Trophoblast cell (in vitro differentiated cells and primary cell): ENCODE measurements around the gene PKLR.

Experiments
- DNase-seq, 2 donors: peaks; one replicate each; pipeline ENCODE4 v3.0.0-alpha.2; 2016
- H2AFZ ChIP-seq: 2 replicates; pipeline ENCODE4 v1.6.1; 2013; ENCODE audit warnings: low read length, moderate library complexity, mild to moderate bottlenecking; ENCODE audit not compliant: insufficient read depth, poor library complexity
- H2AK5ac ChIP-seq: 2 replicates; pipeline ENCODE4 v1.6.1; 2013; ENCODE audit warnings: mild to moderate bottlenecking, low read length
- H2BK120ac ChIP-seq: 2 replicates; pipeline ENCODE4 v1.6.1; 2013; ENCODE audit warnings: low read length, mild to moderate bottlenecking, moderate library complexity; ENCODE audit not compliant: insufficient read depth, poor library complexity
- H2BK12ac ChIP-seq: 2 replicates; pipeline ENCODE4 v1.6.1; 2013; ENCODE audit warnings: mild to moderate bottlenecking, low read length, moderate library complexity
- H2BK5ac ChIP-seq: 2 replicates; pipeline ENCODE4 v1.6.1; 2013; ENCODE audit warnings: low read length, low read depth, moderate library complexity, mild to moderate bottlenecking; ENCODE audit not compliant: poor library complexity
- H3K14ac ChIP-seq: 2 replicates; pipeline ENCODE4 v1.6.1; 2013; ENCODE audit warnings: mild to moderate bottlenecking, low read length
- H3K18ac ChIP-seq: 2 replicates; pipeline ENCODE4 v1.6.1; 2013; ENCODE audit warnings: mild to moderate bottlenecking, low read length
- H3K23ac ChIP-seq: 2 replicates; pipeline ENCODE4 v1.6.1; 2013; ENCODE audit warnings: low read length
- H3K27ac ChIP-seq: 2 replicates; pipeline ENCODE4 v1.5.1; 2013; ENCODE audit warnings: low read depth, mild to moderate bottlenecking, inconsistent platforms, low read length, moderate library complexity
- H3K27me3 ChIP-seq: 2 replicates; pipeline ENCODE4 v1.6.1; 2013; ENCODE audit warnings: inconsistent platforms, mild to moderate bottlenecking, low read length, moderate library complexity; ENCODE audit not compliant: insufficient read depth
- H3K36me3 ChIP-seq, 2 experiments: 1 replicate in 1 of 2; 2 replicates in 1 of 2; pipeline ENCODE4 v1.6.1; 2013; ENCODE audit warnings: low read length in 2 of 2, mild to moderate bottlenecking in 2 of 2, moderate library complexity in 1 of 2; ENCODE audit not compliant: insufficient read depth in 2 of 2, control insufficient read depth in 1 of 2
- H3K4ac ChIP-seq: 2 replicates; pipeline ENCODE4 v1.6.1; 2013; ENCODE audit warnings: low read depth, mild to moderate bottlenecking, low read length, moderate library complexity
- H3K4me1 ChIP-seq, 2 experiments: 1 replicate in 1 of 2; 2 replicates in 1 of 2; pipeline ENCODE4 v1.6.1; 2013; ENCODE audit warnings: low read length in 2 of 2, mild to moderate bottlenecking in 2 of 2, moderate library complexity in 1 of 2; ENCODE audit not compliant: insufficient read depth in 2 of 2, control insufficient read depth in 1 of 2
- H3K4me2 ChIP-seq: 2 replicates; pipeline ENCODE4 v1.6.1; 2013; ENCODE audit warnings: inconsistent platforms, mild to moderate bottlenecking, low read length, moderate library complexity
- H3K4me3 ChIP-seq: 2 replicates; pipeline ENCODE4 v1.5.1; 2013; ENCODE audit warnings: mild to moderate bottlenecking, low read depth, low read length, inconsistent platforms
- H3K79me1 ChIP-seq: one replicate; pipeline ENCODE4 v1.6.1; 2013; ENCODE audit warnings: low read length
- H3K79me2 ChIP-seq: 2 replicates; pipeline ENCODE4 v1.6.1; 2013; ENCODE audit warnings: low read length, mild to moderate bottlenecking; ENCODE audit not compliant: control insufficient read depth, insufficient read depth, poor library complexity
- H3K9ac ChIP-seq: 2 replicates; pipeline ENCODE4 v1.6.1; 2013; ENCODE audit warnings: mild to moderate bottlenecking, low read length
- H3K9me3 ChIP-seq: 2 replicates; pipeline ENCODE4 v1.6.1; 2013; ENCODE audit warnings: low read depth, mild to moderate bottlenecking, control low read depth, inconsistent platforms, low read length; ENCODE audit not compliant: insufficient read depth
- H4K12ac ChIP-seq: 2 replicates; pipeline ENCODE4 v1.6.1; 2013; ENCODE audit warnings: low read depth, mild to moderate bottlenecking, low read length, moderate library complexity
- H4K8ac ChIP-seq: 2 replicates; pipeline ENCODE4 v1.6.1; 2013; ENCODE audit warnings: low read depth, mild to moderate bottlenecking, low read length, moderate library complexity
- H4K91ac ChIP-seq: one replicate; pipeline ENCODE4 v1.6.1; 2013; ENCODE audit warnings: low read depth, mild to moderate bottlenecking, low read length, moderate library complexity
- WGBS: extraction: QIAGEN DNeasy Blood & Tissue Kit; methylation state at CpG from one replicate; pipeline ENCODE4 v1.1.7; 2013; ENCODE audit warnings: missing lambda C conversion rate; ENCODE audit not compliant: insufficient read length, insufficient coverage; ENCODE audit errors: extremely low coverage; 5-methylcytosine and 5-hydroxymethylcytosine counted together

PKLR gene

GRCh38 chr1:155300024-155300423 lies 1.2 kb downstream of the PKLR start:
- no peaks in the 10 kb centered on the region for H3K79me1 ChIP-seq
- no peaks in the 10 kb centered on the region for H3K4me1 ChIP-seq

GRCh38 chr1:155297384-155297783 lies 3.9 kb downstream of the PKLR start:
- H3K36me3 ChIP-seq: no peaks in the 10 kb centered on the region
- H4K8ac ChIP-seq: no peak overlapping the region
- no peak overlapping the region for H3K4me3 ChIP-seq
- H2AFZ ChIP-seq: no peak overlapping the region
- no peaks in the 10 kb centered on the region for H3K4me1 ChIP-seq
- H2BK12ac ChIP-seq: no peak overlapping the region
- H2BK120ac ChIP-seq: no peak overlapping the region
- no peak overlapping the region for H3K4me2 ChIP-seq
- no peak overlapping the region for H3K27ac ChIP-seq
- DNase-seq: no peak
- H4K91ac ChIP-seq: no peak overlapping the region
- H3K79me2 ChIP-seq: no peaks in the 10 kb centered on the region
- whole genome bisulfite sequencing: no CpG with 5 or more reads among the region's 7 CpGs
- no peak overlapping the region for H2AK5ac ChIP-seq
- H3K18ac ChIP-seq: no peak overlapping the region
- H3K9ac ChIP-seq: no peak overlapping the region
- no peak overlapping the region for H4K12ac ChIP-seq
- no peak overlapping the region for H2BK5ac ChIP-seq
- no peak overlapping the region for H3K23ac ChIP-seq
- peaks cover 2% of the 10 kb centered on the region for H3K9me3 ChIP-seq
- peaks cover 14% of the 10 kb centered on the region for H3K27me3 ChIP-seq
- no peak overlapping the region for H3K4ac ChIP-seq
- no peak overlapping the region for H3K14ac ChIP-seq
- H3K79me1 ChIP-seq: no peaks in the 10 kb centered on the region

More at GRCh38 chr1:155300024-155300423, 1.2 kb downstream of the PKLR start:
- Histone ChIP-seq H3K9me3 (no peaks in the 10 kb centered on the region), H3K27me3 (peaks cover 10% of the 10 kb centered on the region), H3K4me2 (no peak overlapping the region), H2AK5ac (no peak overlapping the region), H3K23ac (no peak overlapping the region), H3K18ac (no peak overlapping the region), H2BK5ac (no peak overlapping the region), H2BK12ac (no peak overlapping the region), H3K4ac (no peak overlapping the region), H3K9ac (no peak overlapping the region), H3K14ac (no peak overlapping the region), H3K27ac (no peak overlapping the region), H3K4me3 (no peak overlapping the region), H4K91ac (no peak overlapping the region), H3K79me2 (no peaks in the 10 kb centered on the region), H4K8ac (no peak overlapping the region), H3K36me3 (no peaks in the 10 kb centered on the region), H2AFZ (no peak overlapping the region), H4K12ac (no peak overlapping the region), H2BK120ac (no peak overlapping the region)
- DNase-seq: no peak
- no CpG with 5 or more reads among the region's 8 CpGs for WGBS

- Histone ChIP-seq H2BK5ac (no peak overlapping the region), H3K4ac (no peak overlapping the region), H3K23ac (no peak overlapping the region), H3K9ac (no peak overlapping the region), H3K4me3 (no peak overlapping the region), H3K36me3 (no peaks in the 10 kb centered on the region), H2AFZ (no peak overlapping the region), H4K12ac (no peak overlapping the region), H3K14ac (no peak overlapping the region), H3K79me1 (no peaks in the 10 kb centered on the region), H2BK120ac (no peak overlapping the region), H2BK12ac (no peak overlapping the region), H3K27me3 (peaks cover 14% of the 10 kb centered on the region), H3K79me2 (no peaks in the 10 kb centered on the region), H3K4me2 (no peak overlapping the region), H4K8ac (no peak overlapping the region), H2AK5ac (no peak overlapping the region), H3K18ac (no peak overlapping the region), H3K9me3 (peaks cover 2% of the 10 kb centered on the region), H3K4me1 (no peaks in the 10 kb centered on the region), H3K27ac (no peak overlapping the region), H4K91ac (no peak overlapping the region)
- no CpG with 5 or more reads among the region's 3 CpGs for WGBS
- no peak for DNase-seq
These were observed 4.6 kb downstream of the PKLR start for GRCh38 chr1:155296661-155297060.

- H3K4me1 ChIP-seq: no peaks in the 10 kb centered on the region
- H3K18ac ChIP-seq: no peak overlapping the region
- H4K91ac ChIP-seq: no peak overlapping the region
- H3K79me1 ChIP-seq: no peaks in the 10 kb centered on the region
- H3K9me3 ChIP-seq: peaks cover 2% of the 10 kb centered on the region
- no peak overlapping the region for H4K12ac ChIP-seq
- peaks cover 14% of the 10 kb centered on the region for H3K27me3 ChIP-seq
- H3K4me2 ChIP-seq: no peak overlapping the region
- no peaks in the 10 kb centered on the region for H3K36me3 ChIP-seq
- H4K8ac ChIP-seq: no peak overlapping the region
- no peak overlapping the region for H3K23ac ChIP-seq
- H3K14ac ChIP-seq: no peak overlapping the region
- H3K27ac ChIP-seq: no peak overlapping the region
- no peak overlapping the region for H3K4me3 ChIP-seq
- H2AK5ac ChIP-seq: no peak overlapping the region
- H2BK5ac ChIP-seq: no peak overlapping the region
- no peak overlapping the region for H3K9ac ChIP-seq
- no peak overlapping the region for H2AFZ ChIP-seq
- no peaks in the 10 kb centered on the region for H3K79me2 ChIP-seq
- no peak overlapping the region for H2BK12ac ChIP-seq
- WGBS: no CpG with 5 or more reads among the region's 7 CpGs
- H3K4ac ChIP-seq: no peak overlapping the region
- H2BK120ac ChIP-seq: no peak overlapping the region
- no peak for DNase-seq
These were observed 5.3 kb downstream of the PKLR start for GRCh38 chr1:155295942-155296267.
